CD4-positive, CD25-positive, alpha-beta regulatory T cell (primary cell): ENCODE measurements around the gene BANP. TPM values are rescaled to one million over a fixed set of nuclear protein-coding genes. Genes with fewer than 3 reads are reported as not detected.
A peak's percentile ranks its signal among the peaks of the same experiment; 100 is the strongest.

Experiments
- ATAC-seq, 2 donors: fragments of 150-1000 bp; cut with Tn5 transposase; one replicate each; pipeline ENCODE4 v1.10.0; 2021; ENCODE audit warnings: low read depth in 2 of 2, moderate number of reproducible peaks in 2 of 2, moderate library complexity in 1 of 2
- DNase-seq, 3 donors: peaks; one replicate each; pipeline versions ENCODE4 v3.0.0 to v3.0.0-alpha.2; 2012 to 2022; ENCODE audit warnings: mixed read lengths in 1 of 3
- H3K27ac ChIP-seq: one replicate; pipeline ENCODE4 v1.7.0; 2013; ENCODE audit warnings: mild to moderate bottlenecking, low read length; ENCODE audit not compliant: insufficient read depth, poor library complexity, severe bottlenecking
- H3K27me3 ChIP-seq: one replicate; pipeline ENCODE4 v1.7.0; 2013; ENCODE audit warnings: low read length; ENCODE audit not compliant: control insufficient read depth, insufficient read depth
- H3K36me3 ChIP-seq: one replicate; pipeline ENCODE4 v1.7.0; 2013; ENCODE audit warnings: mild to moderate bottlenecking, low read length, moderate library complexity; ENCODE audit not compliant: control insufficient read depth, insufficient read depth
- H3K4me1 ChIP-seq: 2 replicates; pipeline ENCODE4 v1.7.0; 2013; ENCODE audit warnings: mild to moderate bottlenecking, low read length; ENCODE audit not compliant: insufficient read depth, control insufficient read depth, poor library complexity, severe bottlenecking
- H3K4me3 ChIP-seq: one replicate; pipeline ENCODE4 v1.7.0; 2013; ENCODE audit warnings: low read depth, mild to moderate bottlenecking, low read length, moderate library complexity
- H3K9me3 ChIP-seq, 2 experiments: 1 replicate in 1 of 2; 2 replicates in 1 of 2; pipeline ENCODE4 v1.7.0; 2013; ENCODE audit warnings: low read length in 2 of 2, mild to moderate bottlenecking in 1 of 2, moderate library complexity in 1 of 2; ENCODE audit not compliant: control insufficient read depth in 2 of 2
- H3K27ac Mint-ChIP-seq, 3 donors: one replicate each; pipeline ENCODE4 v1.8.0; 2020 to 2022; ENCODE audit warnings: mild to moderate bottlenecking in 3 of 3, mixed read lengths in 3 of 3, moderate library complexity in 2 of 3
- H3K27me3 Mint-ChIP-seq: one replicate; pipeline ENCODE4 v1.8.0; 2022; ENCODE audit warnings: mild to moderate bottlenecking, mixed read lengths
- H3K36me3 Mint-ChIP-seq: one replicate; pipeline ENCODE4 v1.8.0; 2020; ENCODE audit warnings: mixed read lengths
- H3K4me1 Mint-ChIP-seq, 4 donors: one replicate each; pipeline ENCODE4 v1.8.0; 2020 to 2022; ENCODE audit warnings: mixed read lengths in 4 of 4, mild to moderate bottlenecking in 1 of 4
- H3K4me3 Mint-ChIP-seq, 4 donors: one replicate each; pipeline ENCODE4 v1.8.0; 2020 to 2022; ENCODE audit warnings: mild to moderate bottlenecking in 4 of 4, mixed read lengths in 4 of 4, moderate library complexity in 3 of 4
- H3K9me3 Mint-ChIP-seq, 7 donors: one replicate each; pipeline ENCODE4 v1.8.0; 2020 to 2022; ENCODE audit warnings: mixed read lengths in 7 of 7, mild to moderate bottlenecking in 3 of 7, moderate library complexity in 2 of 7
- polyA plus RNA-seq, 4 donors: library from polyadenylated mRNA; unstranded; fragments of 300-500 nt; fragmentation: Illumina TruSeq; gene quantifications; one replicate each; pipeline ENCODE4 v1.2.3, GENCODE V29; 2021
- total RNA-seq: library from RNA; stranded (reverse); gene quantifications from one replicate; pipeline ENCODE4 v1.2.3, GENCODE V29; 2022

The BANP gene
- total and polyA plus RNA-seq, 5 donors from 2014 or later, result 20.4 to 114 (median 26.6) TPM

GRCh38 chr16:88004391-88004790, 53.2 kb downstream of the BANP start:
- Mint-ChIP-seq H3K36me3 (peaks cover 33% of the 10 kb centered on the region), H3K27me3 (no peaks in the 10 kb centered on the region), H3K4me3 (no peak overlapping the region), H3K9me3 (no peaks in the 10 kb centered on the region), H3K4me1 (peaks cover 6 to 14% (median 10%) of the 10 kb centered on the region in 4 donors), H3K27ac (peak overlapping the region in 1 of 3 donors; percentile 16)
- Histone ChIP-seq H3K4me3 (no peak overlapping the region), H3K9me3 (no peaks in the 10 kb centered on the region), H3K27ac (no peak overlapping the region), H3K4me1 (no peaks in the 10 kb centered on the region), H3K36me3 (peaks cover 54% of the 10 kb centered on the region), H3K27me3 (no peaks in the 10 kb centered on the region)
- DNase-seq, result no peak
- ATAC-seq, result no peak

DNA sequence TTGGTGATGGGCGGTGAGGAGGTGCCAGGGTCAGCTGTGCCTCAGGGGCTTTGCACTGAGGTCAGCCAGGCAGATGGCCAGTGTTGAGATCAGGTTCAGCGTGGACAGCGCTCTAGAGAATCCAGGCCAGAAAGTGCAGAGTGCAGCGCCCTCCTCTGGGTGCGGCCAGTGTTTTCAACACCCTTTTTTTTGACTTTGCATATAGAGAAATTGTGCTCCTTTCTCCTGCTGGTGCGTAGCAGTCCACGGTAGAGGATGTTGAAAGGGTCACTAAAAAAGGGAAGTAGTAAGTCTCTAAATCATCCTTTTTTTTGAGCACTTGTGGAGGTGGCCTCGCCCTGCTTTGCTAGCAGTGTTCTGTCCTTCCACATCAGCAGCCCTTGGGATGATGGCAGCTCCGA, 53.9 kb downstream of the BANP start:
- H3K27ac ChIP-seq, result no peak overlapping the region
- H3K4me3 ChIP-seq, result no peak overlapping the region
- peaks cover 37% of the 10 kb centered on the region for H3K36me3 Mint-ChIP-seq
- H3K9me3 Mint-ChIP-seq, result no peaks in the 10 kb centered on the region
- H3K27me3 Mint-ChIP-seq, result no peaks in the 10 kb centered on the region
- H3K27ac Mint-ChIP-seq, result no peak overlapping the region
- no peak overlapping the region for H3K4me3 Mint-ChIP-seq
- H3K9me3 ChIP-seq, result no peaks in the 10 kb centered on the region
- DNase-seq, result no peak
- peaks cover 61% of the 10 kb centered on the region for H3K36me3 ChIP-seq
- H3K4me1 Mint-ChIP-seq, result peaks cover 6 to 14% (median 10%) of the 10 kb centered on the region in 4 donors
- ATAC-seq, result no peak
- H3K4me1 ChIP-seq, result no peaks in the 10 kb centered on the region
- no peaks in the 10 kb centered on the region for H3K27me3 ChIP-seq

GRCh38 chr16:88005968-88006367, 54.7 kb downstream of the BANP start:
- H3K27ac Mint-ChIP-seq, result no peak overlapping the region
- DNase-seq (no peak), ATAC-seq (no peak)
- Histone ChIP-seq H3K9me3 (no peaks in the 10 kb centered on the region), H3K4me3 (no peak overlapping the region), H3K27me3 (no peaks in the 10 kb centered on the region), H3K27ac (no peak overlapping the region), H3K36me3 (peaks cover 69% of the 10 kb centered on the region), H3K4me1 (no peaks in the 10 kb centered on the region)
- H3K4me1 Mint-ChIP-seq, result peaks cover 6 to 14% (median 11%) of the 10 kb centered on the region in 4 donors
- H3K9me3 Mint-ChIP-seq, result no peaks in the 10 kb centered on the region
- no peaks in the 10 kb centered on the region for H3K27me3 Mint-ChIP-seq
- H3K4me3 Mint-ChIP-seq, result no peak overlapping the region
- H3K36me3 Mint-ChIP-seq, result peaks cover 37% of the 10 kb centered on the region

GRCh38 chr16:88007321-88007731, 56.1 kb downstream of the BANP start:
- peaks cover 37% of the 10 kb centered on the region for H3K36me3 Mint-ChIP-seq
- H3K4me3 ChIP-seq, result no peak overlapping the region
- peaks cover 70% of the 10 kb centered on the region for H3K36me3 ChIP-seq
- H3K27me3 Mint-ChIP-seq, result no peaks in the 10 kb centered on the region
- H3K27me3 ChIP-seq, result no peaks in the 10 kb centered on the region
- H3K27ac ChIP-seq, result no peak overlapping the region
- H3K4me1 ChIP-seq, result no peaks in the 10 kb centered on the region
- H3K27ac Mint-ChIP-seq, result no peak overlapping the region
- H3K4me3 Mint-ChIP-seq, result no peak overlapping the region
- H3K9me3 ChIP-seq, result no peaks in the 10 kb centered on the region
- ATAC-seq, result no peak
- peaks cover 2 to 10% (median 5%) of the 10 kb centered on the region in 4 donors for H3K4me1 Mint-ChIP-seq
- no peaks in the 10 kb centered on the region for H3K9me3 Mint-ChIP-seq
- no peak for DNase-seq

DNA sequence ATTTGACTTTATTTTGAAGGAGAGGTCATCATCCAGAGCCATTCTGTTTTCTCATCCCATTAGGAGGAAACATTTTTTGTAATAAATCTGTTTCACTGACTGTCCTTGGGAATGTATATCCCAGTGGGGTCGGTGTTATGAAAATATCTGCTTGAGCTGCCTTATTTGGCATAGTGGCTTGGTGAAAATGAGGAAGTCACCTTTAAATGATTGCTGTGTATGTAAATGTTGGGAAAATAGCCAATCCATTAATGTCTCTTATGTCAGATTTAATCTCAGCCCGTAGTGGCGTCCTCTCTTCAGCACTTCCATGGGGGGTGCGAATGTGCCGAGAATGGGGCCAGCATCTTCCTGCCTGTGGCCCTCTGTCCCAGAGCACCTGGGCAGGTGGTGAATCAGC, 57.6 kb downstream of the BANP start:
- H3K27me3 ChIP-seq, result no peaks in the 10 kb centered on the region
- no peak for ATAC-seq
- H3K4me3 Mint-ChIP-seq, result no peak overlapping the region
- H3K4me1 ChIP-seq, result no peaks in the 10 kb centered on the region
- no peaks in the 10 kb centered on the region for H3K9me3 ChIP-seq
- peaks cover 35% of the 10 kb centered on the region for H3K36me3 Mint-ChIP-seq
- peak overlapping the region in 1 of 3 donors; percentile 13 for H3K27ac Mint-ChIP-seq
- H3K9me3 Mint-ChIP-seq, result no peaks in the 10 kb centered on the region
- DNase-seq, result no peak
- peaks cover 75% of the 10 kb centered on the region for H3K36me3 ChIP-seq
- peaks cover 0 to 8% (median 2%) of the 10 kb centered on the region in 4 donors for H3K4me1 Mint-ChIP-seq
- H3K4me3 ChIP-seq, result no peak overlapping the region
- no peak overlapping the region for H3K27ac ChIP-seq
- H3K27me3 Mint-ChIP-seq, result no peaks in the 10 kb centered on the region

DNA sequence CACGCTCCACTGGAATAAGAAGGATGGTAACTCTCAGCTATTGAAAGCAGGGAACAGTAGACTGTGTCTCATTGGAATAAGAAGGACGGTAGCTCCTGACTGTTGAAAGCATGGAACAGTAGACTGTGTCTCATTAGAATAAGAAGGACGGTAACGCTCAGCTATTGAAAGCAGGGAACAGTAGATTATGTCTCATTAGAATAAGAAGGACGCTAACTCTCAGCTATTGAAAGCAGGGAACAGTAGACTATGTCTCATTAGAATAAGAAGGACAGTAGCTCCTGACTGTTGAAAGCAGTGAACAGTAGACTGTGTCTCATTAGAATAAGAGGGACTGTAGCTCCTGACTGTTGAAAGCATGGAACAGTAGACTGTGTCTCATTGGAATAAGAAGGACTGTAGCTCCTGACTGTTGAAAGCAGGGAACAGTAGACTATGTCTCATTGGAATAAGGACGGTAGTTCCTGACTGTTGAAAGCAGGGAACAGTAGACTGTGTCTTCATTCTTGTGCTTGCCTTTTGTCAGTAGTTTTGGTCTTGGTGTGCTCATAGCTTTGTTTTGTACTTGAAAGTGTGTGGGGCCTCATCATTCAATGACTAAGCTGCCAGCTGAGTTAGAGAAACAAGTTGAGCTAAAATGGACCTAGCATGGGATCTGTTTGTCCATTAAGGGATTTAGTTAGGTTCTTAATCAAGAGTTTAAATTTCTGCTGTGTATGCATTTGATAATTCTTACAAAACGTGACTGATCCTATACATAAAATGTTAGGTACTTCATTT, 58.5 kb downstream of the BANP start:
- Mint-ChIP-seq H3K9me3 (no peaks in the 10 kb centered on the region), H3K27ac (peak overlapping the region in 2 of 3 donors; percentile 26 to 29), H3K36me3 (peaks cover 30% of the 10 kb centered on the region), H3K4me3 (no peak overlapping the region), H3K27me3 (no peaks in the 10 kb centered on the region), H3K4me1 (peaks cover 0 to 6% (median 2%) of the 10 kb centered on the region in 4 donors)
- Histone ChIP-seq H3K4me1 (no peaks in the 10 kb centered on the region), H3K4me3 (no peak overlapping the region), H3K36me3 (peaks cover 71% of the 10 kb centered on the region), H3K27ac (no peak overlapping the region), H3K9me3 (no peaks in the 10 kb centered on the region), H3K27me3 (no peaks in the 10 kb centered on the region)
- ATAC-seq (no peak), DNase-seq (no peak)

DNA sequence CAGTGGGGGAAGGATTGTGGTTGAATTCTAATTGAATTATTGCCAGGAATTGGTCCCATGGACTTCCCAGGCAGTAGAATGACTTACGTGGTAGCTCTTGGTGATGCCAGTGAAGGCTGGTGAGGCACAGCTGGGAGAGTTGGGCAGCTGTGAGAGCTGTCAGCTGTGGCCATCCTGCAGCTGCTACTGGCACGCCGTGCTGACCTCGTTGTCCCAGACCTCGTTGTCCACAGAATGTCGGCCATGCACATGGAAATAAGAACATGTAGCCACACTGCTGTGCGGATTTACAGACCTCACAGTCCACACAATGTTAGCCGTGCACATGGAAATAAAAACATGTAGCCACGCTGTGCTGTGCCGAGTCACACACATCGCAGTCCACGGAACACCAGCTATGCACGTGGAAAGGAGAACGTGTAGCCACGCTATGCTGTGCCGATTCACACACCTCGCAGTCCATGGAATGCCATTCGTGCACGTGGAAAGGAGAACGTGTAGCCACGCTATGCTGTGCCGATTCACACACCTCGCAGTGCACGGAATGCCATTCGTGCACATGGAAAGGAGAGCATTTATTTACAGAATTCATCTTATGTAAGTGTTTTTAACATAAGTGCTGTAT, 59.2 kb downstream of the BANP start:
- H3K4me1 ChIP-seq, result no peaks in the 10 kb centered on the region
- ATAC-seq, result no peak
- H3K9me3 Mint-ChIP-seq, result no peaks in the 10 kb centered on the region
- no peak for DNase-seq
- no peaks in the 10 kb centered on the region for H3K27me3 ChIP-seq
- peaks cover 26% of the 10 kb centered on the region for H3K36me3 Mint-ChIP-seq
- peaks cover 0 to 6% (median 2%) of the 10 kb centered on the region in 4 donors for H3K4me1 Mint-ChIP-seq
- H3K4me3 ChIP-seq, result no peak overlapping the region
- H3K36me3 ChIP-seq, result peaks cover 66% of the 10 kb centered on the region
- no peaks in the 10 kb centered on the region for H3K9me3 ChIP-seq
- no peak overlapping the region for H3K27ac ChIP-seq
- no peaks in the 10 kb centered on the region for H3K27me3 Mint-ChIP-seq
- no peak overlapping the region for H3K4me3 Mint-ChIP-seq
- H3K27ac Mint-ChIP-seq, result peak overlapping the region in 1 of 3 donors; percentile 29
